Activated effector memory CD4-positive, alpha-beta T cell treated with Interleukin-2 at 50 U/mL for 16 hours (primary cell): Measurements from ENCODE around the gene CBX2.

Source experiments
- DNase-seq: peaks from one replicate; pipeline ENCODE4 v3.0.0-alpha.2; 2020

Gene CBX2

GRCh38 chr17:79801156-79802038 is 23.4 kb downstream of the CBX2 start:
- no peak for DNase-seq

DNA sequence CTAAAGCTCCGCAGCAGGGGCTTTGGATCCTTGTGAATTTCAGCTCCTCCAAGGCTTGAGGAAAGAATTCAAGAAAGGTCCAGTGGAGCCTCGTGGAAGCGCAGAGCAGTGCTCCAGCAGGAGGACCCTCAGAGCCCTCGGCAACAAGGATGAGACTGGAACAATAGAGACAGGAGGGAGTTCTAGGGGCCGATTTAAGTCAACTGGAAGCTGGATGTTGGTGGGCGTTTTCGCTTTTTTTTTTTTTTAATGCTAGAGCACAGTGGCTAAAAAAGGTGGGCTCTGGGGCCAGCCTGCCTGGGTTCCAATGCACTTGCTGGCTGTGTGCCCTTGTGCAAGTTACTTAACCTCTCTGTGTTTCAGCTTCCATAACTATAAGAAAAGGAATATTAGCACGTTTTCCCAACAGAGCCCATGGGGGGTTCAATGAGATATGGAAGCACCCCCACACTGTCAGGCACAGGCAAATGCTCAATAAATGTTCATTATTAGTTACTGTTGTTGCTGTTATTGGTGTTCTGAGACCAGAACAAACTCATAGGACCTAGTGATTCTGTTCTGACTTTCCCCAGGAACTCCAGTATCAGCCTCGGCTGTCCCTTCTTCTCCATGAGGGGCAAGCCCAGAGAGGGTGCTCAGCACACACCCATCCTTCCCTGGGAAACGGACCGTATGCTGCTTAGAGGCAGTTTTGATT is 24.2 kb downstream of the CBX2 start:
- no peak for DNase-seq

GRCh38 chr17:79802736-79803420 is 24.9 kb downstream of the CBX2 start:
- no peak for DNase-seq

DNA sequence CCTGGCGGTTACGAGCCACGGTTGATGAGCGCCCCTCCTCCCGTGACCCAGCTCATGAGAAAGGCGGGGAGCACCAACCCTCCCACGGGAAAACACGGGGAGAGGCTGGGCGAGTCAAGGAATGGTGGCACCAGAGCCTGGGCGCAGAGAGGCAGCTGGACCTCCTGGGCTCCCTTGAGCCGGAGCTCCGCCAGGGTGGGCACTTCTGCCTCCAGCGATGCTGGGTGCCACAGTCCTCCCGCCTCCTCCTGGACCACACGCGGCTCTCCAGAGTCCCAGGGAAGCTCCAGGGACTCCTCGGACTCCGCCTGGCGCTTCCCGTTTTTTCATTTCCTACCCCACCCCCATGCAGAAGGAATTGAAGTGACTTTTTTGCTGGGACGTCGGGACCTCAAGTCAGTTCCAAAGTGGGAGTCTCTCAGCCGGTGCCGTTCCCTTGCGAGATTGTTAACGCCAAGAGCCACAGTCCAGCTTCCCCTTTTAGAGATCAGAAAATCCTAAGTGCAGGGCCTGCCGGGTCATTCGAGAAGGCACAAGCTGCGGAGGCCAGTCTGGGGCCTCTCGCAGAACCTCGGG is 25.6 kb downstream of the CBX2 start:
- DNase-seq = no peak

- DNase-seq = no peak
Measured at GRCh38 chr17:79803997-79804855, 26.3 kb downstream of the CBX2 start.

- DNase-seq = no peak
Measured at GRCh38 chr17:79804856-79805696, 27.1 kb downstream of the CBX2 start.

GRCh38 chr17:79806446-79806760 is 28.5 kb downstream of the CBX2 start:
- no peak for DNase-seq

GRCh38 chr17:79806863-79807720 is 29.1 kb downstream of the CBX2 start:
- no peak for DNase-seq

DNA sequence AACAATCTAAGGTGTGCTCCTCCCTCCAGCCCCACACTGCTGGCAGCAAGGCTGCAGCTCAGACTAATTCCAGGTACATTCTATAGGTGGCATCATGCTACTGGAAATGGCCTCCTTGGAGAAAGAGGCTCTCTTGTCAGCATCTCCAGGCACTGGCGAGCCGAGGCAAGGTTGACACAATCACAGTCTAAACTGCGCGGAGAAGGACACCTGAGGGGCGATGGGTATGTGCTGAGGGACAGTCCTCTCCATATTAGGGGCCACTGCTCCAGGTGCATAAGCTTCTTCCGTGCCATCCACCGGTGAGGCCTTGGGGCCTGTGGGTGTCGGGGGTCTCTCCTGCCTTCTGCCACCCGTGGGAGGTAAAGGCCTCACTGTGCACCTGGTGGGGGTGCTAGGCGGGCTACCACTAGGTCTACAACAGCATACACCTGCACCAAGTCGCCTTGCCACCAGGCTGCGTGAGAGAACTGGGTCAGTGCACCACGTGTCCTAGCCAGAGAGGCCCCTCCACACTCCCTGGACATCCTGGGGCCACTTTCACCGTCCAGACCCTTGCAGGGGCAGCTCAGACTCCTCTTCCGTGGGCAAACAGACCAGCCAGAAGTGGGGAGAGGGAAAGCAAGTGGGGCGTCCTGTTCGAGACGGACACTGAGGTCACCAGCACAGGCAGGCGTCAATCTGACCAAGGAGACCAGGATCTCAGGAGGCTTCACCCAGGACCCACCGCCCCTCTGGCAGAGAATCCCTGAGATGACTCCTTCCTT is 31.0 kb downstream of the CBX2 start:
- no peak for DNase-seq

DNA sequence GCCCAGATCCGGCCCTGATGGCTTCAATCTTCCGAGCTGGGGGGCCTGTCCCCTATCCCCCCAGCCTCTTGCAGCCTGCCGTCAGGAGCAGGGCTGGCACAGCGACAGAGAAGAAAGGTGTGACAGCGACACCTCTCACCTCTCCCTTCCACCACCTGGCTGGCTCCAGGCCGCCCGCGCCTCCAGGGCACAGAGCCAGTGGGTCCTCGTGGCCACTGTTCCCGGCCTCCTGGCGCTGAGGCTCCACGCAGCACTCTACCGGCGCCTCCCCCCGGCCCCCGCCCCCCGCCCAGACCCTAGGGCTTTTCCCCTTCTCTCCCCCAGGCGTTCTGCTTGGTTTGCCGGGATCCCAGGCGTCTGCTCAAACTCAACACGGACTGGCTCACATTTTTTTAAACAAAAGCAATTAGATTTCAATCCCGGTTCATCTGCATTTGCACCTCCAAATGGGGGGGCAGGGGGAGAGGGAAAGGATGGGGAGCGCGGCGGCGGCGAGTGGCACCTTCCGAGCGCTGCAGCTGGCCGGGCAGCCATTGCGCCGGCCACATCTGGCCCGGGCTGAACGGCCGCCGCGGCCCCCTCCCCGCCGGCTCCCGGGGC is 31.7 kb downstream of the CBX2 start:
- DNase-seq = no peak

DNA sequence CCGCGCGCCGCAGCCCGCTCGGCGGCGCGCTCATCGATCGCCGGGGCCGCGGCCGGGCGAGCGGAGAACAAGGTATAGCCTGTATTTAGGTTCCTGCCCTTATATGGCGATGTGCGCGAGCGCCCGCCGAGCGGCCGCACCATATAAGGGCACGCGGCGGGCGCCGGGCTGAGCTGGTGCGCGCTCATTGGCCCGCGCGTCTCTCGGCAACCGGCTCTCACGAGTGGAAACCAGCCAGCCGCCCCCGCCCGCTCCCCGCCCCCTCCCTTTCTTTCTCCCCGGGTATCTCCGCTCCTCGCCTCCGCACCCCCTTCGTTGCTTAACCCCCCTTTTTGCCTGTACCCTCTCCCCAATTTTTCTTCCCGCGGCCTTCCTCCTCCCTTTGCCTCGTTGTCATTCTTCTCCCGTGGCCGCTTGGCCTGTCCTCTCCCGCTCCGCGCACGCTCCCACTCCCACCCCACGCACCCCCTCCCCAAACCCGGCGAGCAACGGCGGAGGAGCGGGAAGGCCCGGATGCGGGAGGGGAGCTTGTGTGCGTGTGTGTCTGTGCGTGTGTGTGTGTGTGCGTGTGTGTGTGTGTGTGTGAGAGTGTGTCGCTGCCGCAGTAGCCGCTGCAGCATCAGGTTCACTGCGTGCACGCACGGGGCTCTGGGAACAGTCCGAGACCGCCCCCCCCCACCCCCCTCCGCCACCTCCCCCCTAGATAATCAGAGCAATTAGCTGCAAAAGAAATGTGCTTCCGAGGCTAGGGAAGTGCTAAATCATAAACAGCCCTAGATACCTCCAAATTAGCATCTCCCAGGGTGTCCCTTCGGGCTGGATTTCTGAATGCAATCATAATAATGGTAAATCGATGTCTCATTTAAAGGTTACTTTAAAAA is 32.4 kb downstream of the CBX2 start:
- DNase-seq = peak; percentile 61

DNA sequence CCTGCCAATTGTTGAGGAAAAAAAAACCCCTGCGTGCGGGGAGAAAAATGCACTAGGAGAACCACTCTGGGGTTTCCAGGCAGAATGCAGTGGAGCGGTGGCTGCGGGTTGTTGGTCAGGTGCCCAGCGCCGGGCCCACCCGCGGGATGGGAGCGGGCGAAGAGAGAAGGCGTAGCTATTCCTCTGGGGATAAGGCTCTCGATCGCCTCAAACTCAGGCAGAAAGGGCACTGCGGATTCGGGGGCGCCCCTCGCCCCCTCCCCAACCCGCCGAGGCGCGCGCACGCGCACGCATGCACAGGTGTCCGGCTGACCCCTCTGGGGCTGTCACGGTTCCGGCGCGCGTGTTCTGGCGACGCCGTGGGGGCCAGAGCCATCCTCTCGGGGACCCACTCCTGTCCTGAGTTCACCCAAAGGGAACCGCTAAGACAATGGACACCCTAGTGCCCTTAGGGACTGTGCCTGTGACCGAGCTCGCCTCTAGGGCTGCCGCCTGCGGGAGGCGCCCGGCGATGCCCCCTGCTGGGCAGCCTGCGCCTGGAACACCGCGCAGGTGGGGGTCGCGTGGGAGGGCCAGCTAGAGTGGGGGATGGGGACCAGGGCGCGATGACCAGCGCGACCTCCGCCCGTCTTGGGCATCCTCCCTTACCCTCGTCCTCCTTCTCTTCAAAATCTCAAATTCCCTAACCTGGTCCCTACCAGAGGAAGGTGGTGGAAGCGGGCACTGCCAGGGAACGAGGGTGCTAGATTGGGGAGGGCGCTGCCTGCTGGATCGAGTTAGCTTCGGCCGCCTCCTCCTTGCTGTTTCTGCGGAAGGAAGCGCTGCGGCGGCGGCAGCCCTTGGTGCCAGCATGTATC is 33.3 kb downstream of the CBX2 start:
- no peak for DNase-seq

GRCh38 chr17:79811868-79812352 is 34.0 kb downstream of the CBX2 start:
- DNase-seq = no peak

DNA sequence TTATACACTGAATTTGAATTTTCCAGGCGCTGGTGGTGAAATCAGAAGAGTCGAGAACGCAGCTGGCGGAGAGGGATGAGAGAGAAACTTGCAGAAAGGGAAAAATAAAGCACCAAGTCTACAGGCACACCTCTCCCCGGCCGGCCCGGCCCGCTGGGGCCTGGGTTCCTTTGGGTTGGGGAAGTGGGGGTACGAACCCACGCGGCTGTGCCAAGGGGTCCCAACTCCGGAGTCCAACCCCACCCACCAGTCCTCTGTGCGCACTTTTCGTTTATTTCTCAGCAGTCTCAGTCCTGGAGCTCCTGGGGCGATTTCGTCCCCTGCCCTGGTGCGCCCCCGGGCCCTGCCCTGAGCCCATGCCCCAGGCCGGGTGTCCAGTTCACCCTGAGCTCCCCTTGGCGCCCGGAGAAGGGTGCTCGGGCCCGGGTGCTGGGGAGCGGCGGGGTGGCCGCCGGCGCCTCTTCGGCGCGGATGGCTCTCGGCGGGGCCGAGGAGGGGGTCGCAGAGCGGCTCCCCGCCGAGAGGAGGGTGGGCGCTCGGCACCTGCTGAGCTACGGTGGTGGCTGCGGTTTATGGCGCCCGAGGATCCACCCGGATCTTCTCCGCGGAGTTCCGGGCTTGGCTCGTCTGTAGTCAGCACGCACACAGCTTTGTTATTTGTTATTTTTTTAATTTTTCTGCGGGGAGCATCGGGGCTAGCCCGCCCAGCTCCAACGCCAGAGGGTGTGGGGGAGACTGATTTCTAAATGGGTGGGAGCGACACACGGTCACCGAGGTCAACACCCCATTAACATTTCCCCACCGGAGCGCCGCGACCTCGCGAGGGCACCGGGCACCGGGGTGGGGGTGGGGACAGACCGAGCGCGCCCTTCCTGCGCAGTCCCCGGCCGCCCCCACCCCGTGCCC is 34.7 kb downstream of the CBX2 start:
- no peak for DNase-seq

GRCh38 chr17:79813297-79814126 is 35.6 kb downstream of the CBX2 start:
- DNase-seq = no peak
